Gastroesophageal sphincter (tissue), 4 donors: ENCODE data around the gene STYK1. TPM values are rescaled to one million over a fixed set of nuclear protein-coding genes. Genes with fewer than 3 reads are reported as not detected.
"Not testable (repeated sequence)": the region's sequence is repeated elsewhere in the genome, so short reads cannot be mapped to it uniquely, and the experiment has no call there.

Experiments
- ATAC-seq: fragments of 150-250 bp; one replicate; pipeline ENCODE4 v1.9.1; 2016; ENCODE audit warnings: mild to moderate bottlenecking, moderate library complexity
- H3K27ac ChIP-seq, 4 donors: fragments of 200-600 bp; sonication (generic) in 3 of 4; 1 replicate in 3 of 4; 2 replicates in 1 of 4; pipeline ENCODE4 v1.5.1; 2016 to 2019
- H3K27me3 ChIP-seq: fragments of 200-600 bp; sonication (generic); one replicate; pipeline ENCODE4 v1.5.1; 2019
- H3K36me3 ChIP-seq, 2 donors: fragments of 200-600 bp; sonication (generic); one replicate each; pipeline ENCODE4 v1.5.1; 2019; ENCODE audit warnings: control low read depth in 1 of 2
- H3K4me1 ChIP-seq, 3 donors: fragments of 200-600 bp; sonication (generic); 1 replicate in 2 of 3; 2 replicates in 1 of 3; pipeline ENCODE4 v1.5.1; 2016 to 2019; ENCODE audit warnings: control low read depth in 2 of 3
- H3K4me3 ChIP-seq, 2 donors: fragments of 200-600 bp; sonication (generic); one replicate each; pipeline ENCODE4 v1.5.1; 2019; ENCODE audit warnings: mild to moderate bottlenecking in 1 of 2, moderate library complexity in 1 of 2
- H3K9me3 ChIP-seq, 3 donors: fragments of 200-600 bp; sonication (generic); one replicate each; pipeline ENCODE4 v1.5.1; 2017 to 2019; ENCODE audit warnings: control low read depth in 2 of 3
- EP300 ChIP-seq: sonication (generic); formaldehyde crosslinking; IDR thresholded peaks from one replicate; pipeline ENCODE4 v1.6.1; 2017; ENCODE audit warnings: antibody characterized with exemption, mild to moderate bottlenecking
- POLR2A ChIP-seq, 2 donors: fragments of 450-650 bp; IDR thresholded peaks; one replicate each; pipeline ENCODE4 v1.6.1; 2017; ENCODE audit warnings: antibody characterized with exemption in 2 of 2, mild to moderate bottlenecking in 2 of 2, moderate library complexity in 1 of 2
- POLR2AphosphoS5 ChIP-seq: sonication (generic); formaldehyde crosslinking; IDR thresholded peaks from one replicate; pipeline ENCODE4 v1.6.1; 2017; ENCODE audit warnings: antibody characterized with exemption
- WGBS, 2 donors: methylation state at CpG; one replicate each; pipeline ENCODE4 v1.1.5; 2018; ENCODE audit warnings: low coverage in 1 of 2; 5-methylcytosine and 5-hydroxymethylcytosine counted together
- total RNA-seq, 4 donors: library from RNA; depleted of rRNA; stranded (reverse); fragments of >200 nt; gene quantifications; one replicate each; pipeline ENCODE4 v1.1.0, GENCODE V29; 2016
- TF ChIP-seq, protein P1 (sequence below), 4 experiments: fragments of 200-600 bp in 2 of 4; fragments of 450-650 bp in 2 of 4; sonication (generic) in 1 of 4; IDR thresholded peaks; one replicate each; pipeline ENCODE4 v1.5.1; 2017 to 2019; ENCODE audit warnings: antibody characterized with exemption in 4 of 4, mild to moderate bottlenecking in 2 of 4, moderate library complexity in 2 of 4

STYK1 gene
- total RNA-seq, 4 donors from 2014 or later = 0.40 to 0.77 (median 0.62) TPM; not detected in 1

DNA sequence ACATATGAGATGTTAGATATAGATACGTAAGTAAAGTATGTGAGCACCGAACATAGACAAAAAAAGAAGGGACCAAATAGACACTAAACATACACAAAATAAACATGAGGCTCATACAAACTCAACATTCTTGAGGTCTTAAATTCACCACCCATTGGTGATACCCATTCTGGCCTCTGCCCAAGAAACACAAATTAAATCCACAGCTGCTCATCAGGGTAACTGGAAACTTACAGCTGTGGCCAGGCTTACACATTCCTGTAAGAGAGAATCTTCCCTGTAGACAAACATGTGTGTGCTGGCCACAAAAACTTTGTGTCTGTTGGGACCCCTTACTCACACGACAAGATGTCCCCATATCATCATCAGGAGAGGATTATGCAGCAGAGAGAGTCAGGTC is 82.9 kb downstream of the STYK1 start:
- ATAC-seq = no peak
- TF ChIP-seq, protein P1, sequence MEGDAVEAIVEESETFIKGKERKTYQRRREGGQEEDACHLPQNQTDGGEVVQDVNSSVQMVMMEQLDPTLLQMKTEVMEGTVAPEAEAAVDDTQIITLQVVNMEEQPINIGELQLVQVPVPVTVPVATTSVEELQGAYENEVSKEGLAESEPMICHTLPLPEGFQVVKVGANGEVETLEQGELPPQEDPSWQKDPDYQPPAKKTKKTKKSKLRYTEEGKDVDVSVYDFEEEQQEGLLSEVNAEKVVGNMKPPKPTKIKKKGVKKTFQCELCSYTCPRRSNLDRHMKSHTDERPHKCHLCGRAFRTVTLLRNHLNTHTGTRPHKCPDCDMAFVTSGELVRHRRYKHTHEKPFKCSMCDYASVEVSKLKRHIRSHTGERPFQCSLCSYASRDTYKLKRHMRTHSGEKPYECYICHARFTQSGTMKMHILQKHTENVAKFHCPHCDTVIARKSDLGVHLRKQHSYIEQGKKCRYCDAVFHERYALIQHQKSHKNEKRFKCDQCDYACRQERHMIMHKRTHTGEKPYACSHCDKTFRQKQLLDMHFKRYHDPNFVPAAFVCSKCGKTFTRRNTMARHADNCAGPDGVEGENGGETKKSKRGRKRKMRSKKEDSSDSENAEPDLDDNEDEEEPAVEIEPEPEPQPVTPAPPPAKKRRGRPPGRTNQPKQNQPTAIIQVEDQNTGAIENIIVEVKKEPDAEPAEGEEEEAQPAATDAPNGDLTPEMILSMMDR (IDR thresholded peaks at IDR 0.05) = no peak
- TF ChIP-seq POLR2A (IDR thresholded peaks at IDR 0.05) = no peak
- TF ChIP-seq POLR2AphosphoS5 = no peak
- TF ChIP-seq EP300 = no peak
- Histone ChIP-seq H3K4me3 (no peak overlapping the region), H3K36me3 (peaks cover 0 to 51% of the 10 kb centered on the region in 2 donors), H3K27me3 (no peaks in the 10 kb centered on the region), H3K9me3 (no peaks in the 10 kb centered on the region), H3K4me1 (no peaks in the 10 kb centered on the region), H3K27ac (no peak overlapping the region)
- whole genome bisulfite sequencing, 2 donors = 91 to 97% methylated on average over 3 of the region's 3 CpGs

DNA sequence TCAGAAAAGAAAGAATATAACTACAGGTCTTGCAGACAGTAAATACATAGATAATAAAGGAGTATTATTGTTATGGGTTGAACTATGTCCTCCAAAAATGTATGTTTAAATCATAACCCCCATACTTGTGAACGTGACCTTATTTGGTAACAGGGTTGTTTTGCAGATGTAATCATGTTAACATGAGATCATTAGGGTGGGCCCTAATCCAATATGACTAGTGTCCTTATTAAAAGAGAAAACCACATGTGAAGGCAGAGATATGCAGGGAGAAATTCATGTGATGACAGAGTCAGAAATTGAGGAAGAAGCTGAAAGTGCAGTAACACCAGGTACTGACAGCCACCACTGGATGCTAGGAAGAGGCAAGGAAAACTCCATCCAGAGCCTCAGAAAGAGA is 89.4 kb downstream of the STYK1 start:
- no peak for ATAC-seq
- TF ChIP-seq POLR2AphosphoS5 (no peak), EP300 (no peak), POLR2A (IDR thresholded peaks at IDR 0.05) (no peak)
- TF ChIP-seq, protein P1 (IDR thresholded peaks at IDR 0.05) = no peak
- Histone ChIP-seq H3K36me3 (peaks cover 0 to 42% of the 10 kb centered on the region in 2 donors), H3K27ac (no peak overlapping the region), H3K4me3 (no peak overlapping the region), H3K27me3 (no peaks in the 10 kb centered on the region), H3K4me1 (no peaks in the 10 kb centered on the region), H3K9me3 (no peaks in the 10 kb centered on the region)
- 57 to 67% methylated on average over 1 of the region's 1 CpG for WGBS, 2 donors

DNA sequence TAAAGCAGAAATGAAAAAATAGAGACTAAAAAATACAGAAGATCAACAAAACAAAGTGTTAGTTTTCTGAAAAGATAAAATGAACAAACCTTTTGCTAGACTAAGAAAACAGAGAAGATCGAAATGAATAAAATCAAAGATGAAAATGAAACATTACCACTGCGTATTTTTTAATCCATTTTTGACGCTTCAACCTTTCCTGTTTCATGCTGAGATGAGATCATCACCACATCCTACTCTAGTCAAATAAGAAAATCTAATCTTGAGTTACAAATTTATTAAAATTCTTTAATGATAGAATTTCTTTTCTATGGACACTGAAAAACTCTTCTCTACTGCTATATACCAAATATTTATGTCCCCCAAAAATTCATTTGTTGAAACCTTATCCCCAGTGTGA is 91.1 kb downstream of the STYK1 start:
- 90 to 94% methylated on average over 3 of the region's 3 CpGs for WGBS, 2 donors
- H3K9me3 ChIP-seq = no peaks in the 10 kb centered on the region
- peaks cover 0 to 34% of the 10 kb centered on the region in 2 donors for H3K36me3 ChIP-seq
- H3K4me1 ChIP-seq = no peaks in the 10 kb centered on the region
- TF ChIP-seq POLR2AphosphoS5 = no peak
- no peaks in the 10 kb centered on the region for H3K27me3 ChIP-seq
- no peak overlapping the region for H3K4me3 ChIP-seq
- H3K27ac ChIP-seq = no peak overlapping the region
- no peak for ATAC-seq

DNA sequence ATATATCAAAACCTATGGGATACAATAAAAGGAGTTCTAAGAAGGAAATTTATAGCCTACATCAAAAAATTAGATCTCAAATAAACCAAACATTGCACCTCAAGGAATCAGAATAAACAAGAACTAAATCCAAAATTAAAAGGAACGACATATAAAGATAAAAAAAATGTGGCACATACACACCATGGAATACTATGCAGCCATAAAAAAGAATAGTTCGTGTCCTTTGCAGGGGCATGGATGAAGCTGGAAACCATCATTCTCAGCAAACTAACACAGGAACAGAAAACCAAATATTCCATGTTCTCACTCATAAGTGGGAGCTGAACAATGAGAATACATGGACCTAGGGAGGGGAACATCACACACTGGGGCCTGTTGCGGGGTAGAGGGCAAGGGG is 91.7 kb downstream of the STYK1 start:
- not testable (repeated sequence) for H3K9me3 ChIP-seq, H3K27ac ChIP-seq, ATAC-seq, H3K4me3 ChIP-seq, H3K4me1 ChIP-seq, H3K27me3 ChIP-seq
- H3K36me3 ChIP-seq = peaks cover 0 to 28% of the 10 kb centered on the region in 2 donors
- 76 to 98% methylated on average over 3 of the region's 3 CpGs for WGBS, 2 donors

DNA sequence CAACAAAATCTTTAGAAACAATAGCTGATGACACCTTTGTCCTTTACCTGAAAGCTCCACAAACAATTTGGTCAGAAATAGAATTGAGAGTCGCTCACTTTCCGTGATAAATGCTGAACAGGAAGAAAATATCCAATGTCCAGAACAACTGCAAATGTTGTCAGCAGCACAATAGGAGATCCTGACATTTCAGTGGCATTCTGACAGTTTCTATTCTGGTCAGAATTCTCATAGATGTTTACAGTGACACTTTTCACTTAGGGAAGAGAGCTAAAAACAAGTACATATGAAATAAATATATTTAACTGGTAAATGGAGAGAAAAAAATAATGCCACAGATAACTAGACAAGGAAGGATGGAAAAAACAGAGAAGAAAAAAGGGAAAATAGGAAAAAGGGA is 99.5 kb downstream of the STYK1 start:
- Histone ChIP-seq H3K27ac (no peak overlapping the region), H3K27me3 (no peaks in the 10 kb centered on the region), H3K4me3 (no peak overlapping the region), H3K9me3 (no peaks in the 10 kb centered on the region), H3K36me3 (no peaks in the 10 kb centered on the region), H3K4me1 (no peaks in the 10 kb centered on the region)
- WGBS, 2 donors = 35% methylated on average over 2 of the region's 2 CpGs; no CpG with 5 or more reads in 1 of the 2 donors
- ATAC-seq = no peak
- no peak for TF ChIP-seq POLR2AphosphoS5
- TF ChIP-seq POLR2A (IDR thresholded peaks at IDR 0.05) = no peak
- TF ChIP-seq, protein P1 (IDR thresholded peaks at IDR 0.05) = no peak
- TF ChIP-seq EP300 = no peak

DNA sequence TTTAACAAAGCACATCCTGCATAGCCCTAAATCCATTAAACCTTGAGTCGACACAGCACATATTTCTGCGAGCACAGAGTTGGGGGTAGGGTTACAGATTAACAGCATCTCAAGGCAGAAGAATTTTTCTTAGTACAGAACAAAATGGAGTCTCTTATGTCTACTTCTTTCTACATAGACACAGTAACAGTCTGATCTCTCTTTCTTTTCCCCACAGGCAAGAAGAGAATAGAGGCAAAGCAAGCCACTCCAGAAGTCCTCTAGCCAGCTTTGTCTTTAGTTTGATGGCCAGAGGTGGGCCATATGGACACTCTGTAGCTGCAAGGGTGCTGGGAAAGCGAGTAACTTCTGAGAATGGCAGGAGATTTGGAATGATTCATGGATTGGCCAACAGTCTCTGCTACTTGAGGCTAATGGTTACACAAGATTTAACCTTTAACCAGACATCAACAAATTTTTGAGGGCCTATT is 101.8 kb downstream of the STYK1 start:
- not testable (repeated sequence) for ATAC-seq, H3K4me3 ChIP-seq, H3K27me3 ChIP-seq, H3K27ac ChIP-seq, H3K4me1 ChIP-seq, H3K9me3 ChIP-seq, H3K36me3 ChIP-seq
- 41% methylated on average over 2 of the region's 3 CpGs; no CpG with 5 or more reads in 1 of the 2 donors for WGBS, 2 donors
- peak; percentile 25 for TF ChIP-seq POLR2AphosphoS5
